Natural killer cell (primary cell): ENCODE results near the gene MSI2. TPM values are rescaled to one million over a fixed set of nuclear protein-coding genes. Genes with fewer than 3 reads are reported as not detected.

ENCODE experiments used
- ATAC-seq, 3 donors: fragments of 150-1000 bp in 2 of 3; fragments of 200-7000 bp in 1 of 3; cut with Tn5 transposase; 1 replicate in 1 of 3; 2 replicates in 2 of 3; pipeline ENCODE4 v1.10.0; 2021; ENCODE audit warnings: mild to moderate bottlenecking in 2 of 3, moderate library complexity in 2 of 3
- DNase-seq, 2 donors: peaks; one replicate each; pipeline versions ENCODE4 v3.0.0 to v3.0.0-alpha.2; 2013 to 2021; ENCODE audit warnings: mixed read lengths in 1 of 2
- H3K27ac ChIP-seq: one replicate; pipeline ENCODE4 v1.5.1; 2013; ENCODE audit warnings: mild to moderate bottlenecking, low read length
- H3K27me3 ChIP-seq: one replicate; pipeline ENCODE4 v1.6.1; 2013; ENCODE audit warnings: low read length; ENCODE audit not compliant: control insufficient read depth, insufficient read depth
- H3K36me3 ChIP-seq: one replicate; pipeline ENCODE4 v1.6.1; 2013; ENCODE audit warnings: low read length; ENCODE audit not compliant: control insufficient read depth, insufficient read depth
- H3K4me1 ChIP-seq: one replicate; pipeline ENCODE4 v1.6.1; 2013; ENCODE audit warnings: low read length; ENCODE audit not compliant: control insufficient read depth, insufficient read depth
- H3K4me3 ChIP-seq: one replicate; pipeline ENCODE4 v1.5.1; 2013; ENCODE audit warnings: low read length
- H3K9me3 ChIP-seq: one replicate; pipeline ENCODE4 v1.6.1; 2013; ENCODE audit warnings: low read length; ENCODE audit not compliant: control insufficient read depth, insufficient read depth
- H3K27ac Mint-ChIP-seq, 2 donors: one replicate each; pipeline ENCODE4 v1.8.0; 2022; ENCODE audit warnings: mild to moderate bottlenecking in 2 of 2, mixed read lengths in 2 of 2, moderate library complexity in 1 of 2
- H3K27me3 Mint-ChIP-seq, 2 donors: one replicate each; pipeline ENCODE4 v1.8.0; 2022; ENCODE audit warnings: low read depth in 2 of 2, mixed read lengths in 2 of 2
- H3K36me3 Mint-ChIP-seq: one replicate; pipeline ENCODE4 v1.8.0; 2022; ENCODE audit warnings: mixed read lengths
- H3K4me1 Mint-ChIP-seq, 2 donors: one replicate each; pipeline ENCODE4 v1.8.0; 2022; ENCODE audit warnings: mixed read lengths in 2 of 2
- H3K4me3 Mint-ChIP-seq: one replicate; pipeline ENCODE4 v1.8.0; 2022; ENCODE audit warnings: mild to moderate bottlenecking, moderate library complexity, mixed read lengths
- H3K9me3 Mint-ChIP-seq, 2 donors: one replicate each; pipeline ENCODE4 v1.8.0; 2022; ENCODE audit warnings: mixed read lengths in 2 of 2
- WGBS: methylation state at CpG from one replicate; pipeline ENCODE4 v1.1.7; 2013; ENCODE audit warnings: missing lambda C conversion rate; ENCODE audit not compliant: insufficient coverage; 5-methylcytosine and 5-hydroxymethylcytosine counted together
- intact Hi-C: fragments of 100-400 bp; cut with micrococcal nuclease; formaldehyde crosslinking; loops from one replicate; pipeline ENCODE4 v1.14.2; 2022
- total RNA-seq, 4 donors: library from RNA; stranded (reverse); fragments of 120-200 nt in 1 of 4; gene quantifications; one replicate each; pipeline versions ENCODE4 v1.2.3 to v1.2.4, GENCODE V29; 2013 to 2022
- TF ChIP-seq, protein P1 (sequence below): fragments of 200-600 bp; IDR thresholded peaks from one replicate; pipeline ENCODE4 v1.8.0; 2022; ENCODE audit warnings: antibody characterized with exemption

The MSI2 gene
- total RNA-seq, 3 donors from 2014 or later (not counting 1 experiment from before 2014, with no cell fraction given): 95.5 to 145 (median 96.8) TPM

DNA sequence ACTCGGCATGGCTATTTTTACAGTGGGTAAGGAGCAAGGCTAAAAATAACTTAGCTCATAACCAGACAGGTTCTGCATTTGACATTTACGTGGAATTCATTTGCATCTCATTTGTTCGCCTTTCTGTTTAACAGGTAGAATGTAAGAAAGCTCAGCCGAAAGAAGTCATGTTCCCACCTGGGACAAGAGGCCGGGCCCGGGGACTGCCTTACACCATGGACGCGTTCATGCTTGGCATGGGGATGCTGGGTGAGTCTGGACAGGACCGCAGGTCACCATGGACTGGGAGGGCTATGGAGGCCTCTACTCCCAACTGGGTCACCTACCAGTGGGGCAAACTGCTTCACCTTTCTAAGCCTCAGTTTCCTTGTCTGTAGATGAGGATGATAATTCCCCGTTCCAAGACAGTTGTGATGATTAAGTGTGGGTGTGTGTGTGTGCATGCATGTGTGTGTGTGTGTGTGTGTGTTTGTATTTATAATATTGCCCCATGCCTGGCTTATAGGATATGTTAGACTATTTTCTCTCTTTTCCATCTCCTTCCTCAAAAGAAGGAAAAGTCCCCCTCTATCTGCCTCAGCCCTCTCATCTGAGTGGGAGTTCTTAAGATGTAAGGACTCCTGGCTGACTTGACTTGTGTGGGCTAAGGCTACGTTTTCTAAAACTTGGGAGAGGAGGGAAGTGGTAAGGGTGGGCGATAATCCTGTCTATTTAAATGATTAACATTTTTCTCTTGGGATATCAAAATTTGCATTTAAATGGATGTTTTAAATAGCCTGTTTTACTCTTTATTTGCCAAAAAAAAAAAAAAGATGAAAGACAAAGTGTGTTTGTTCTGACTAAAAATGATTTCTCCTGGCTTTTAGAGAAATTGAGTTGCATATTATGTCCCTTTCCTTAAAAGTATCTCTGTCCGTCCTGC lies 359.8 kb downstream of the MSI2 start:
- Mint-ChIP-seq H3K4me3 (no peak overlapping the region), H3K4me1 (peaks cover 26 to 30% of the 10 kb centered on the region in 2 donors), H3K27me3 (no peaks in the 10 kb centered on the region), H3K9me3 (no peaks in the 10 kb centered on the region), H3K36me3 (no peaks in the 10 kb centered on the region), H3K27ac (no peak overlapping the region)
- intact Hi-C loops: no loop called here
- H3K4me3 ChIP-seq: no peak overlapping the region
- peaks cover 3% of the 10 kb centered on the region for H3K36me3 ChIP-seq
- H3K27me3 ChIP-seq: no peaks in the 10 kb centered on the region
- ATAC-seq (no peak), DNase-seq (no peak)
- WGBS: 93% methylated on average over 13 of the region's 13 CpGs
- TF ChIP-seq, protein P1, sequence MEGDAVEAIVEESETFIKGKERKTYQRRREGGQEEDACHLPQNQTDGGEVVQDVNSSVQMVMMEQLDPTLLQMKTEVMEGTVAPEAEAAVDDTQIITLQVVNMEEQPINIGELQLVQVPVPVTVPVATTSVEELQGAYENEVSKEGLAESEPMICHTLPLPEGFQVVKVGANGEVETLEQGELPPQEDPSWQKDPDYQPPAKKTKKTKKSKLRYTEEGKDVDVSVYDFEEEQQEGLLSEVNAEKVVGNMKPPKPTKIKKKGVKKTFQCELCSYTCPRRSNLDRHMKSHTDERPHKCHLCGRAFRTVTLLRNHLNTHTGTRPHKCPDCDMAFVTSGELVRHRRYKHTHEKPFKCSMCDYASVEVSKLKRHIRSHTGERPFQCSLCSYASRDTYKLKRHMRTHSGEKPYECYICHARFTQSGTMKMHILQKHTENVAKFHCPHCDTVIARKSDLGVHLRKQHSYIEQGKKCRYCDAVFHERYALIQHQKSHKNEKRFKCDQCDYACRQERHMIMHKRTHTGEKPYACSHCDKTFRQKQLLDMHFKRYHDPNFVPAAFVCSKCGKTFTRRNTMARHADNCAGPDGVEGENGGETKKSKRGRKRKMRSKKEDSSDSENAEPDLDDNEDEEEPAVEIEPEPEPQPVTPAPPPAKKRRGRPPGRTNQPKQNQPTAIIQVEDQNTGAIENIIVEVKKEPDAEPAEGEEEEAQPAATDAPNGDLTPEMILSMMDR: no peak
- peaks cover 18% of the 10 kb centered on the region for H3K4me1 ChIP-seq
- no peaks in the 10 kb centered on the region for H3K9me3 ChIP-seq
- H3K27ac ChIP-seq: no peak overlapping the region

DNA sequence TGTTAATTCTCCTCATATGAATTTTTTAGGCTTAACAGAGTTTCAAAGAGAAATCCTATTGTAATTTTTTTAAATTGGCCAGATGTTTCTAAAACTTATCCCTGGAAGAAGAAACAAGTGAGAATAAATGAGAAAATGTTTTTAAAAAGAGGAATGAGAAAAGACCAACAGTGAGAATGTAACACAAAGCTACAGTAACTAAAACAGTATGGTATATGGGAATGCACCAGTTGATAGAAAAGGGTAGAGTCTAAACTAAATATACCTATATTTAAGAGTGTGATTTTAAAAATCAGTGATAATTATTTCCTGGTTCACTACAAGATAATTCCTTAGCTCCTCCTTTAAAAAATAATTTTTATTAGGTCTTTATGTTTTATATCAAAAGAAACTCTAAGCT lies 360.9 kb downstream of the MSI2 start:
- Histone ChIP-seq H3K4me3 (no peak overlapping the region), H3K9me3 (no peaks in the 10 kb centered on the region), H3K4me1 (peaks cover 9% of the 10 kb centered on the region), H3K27ac (no peak overlapping the region), H3K36me3 (peaks cover 3% of the 10 kb centered on the region), H3K27me3 (no peaks in the 10 kb centered on the region)
- H3K36me3 Mint-ChIP-seq: no peaks in the 10 kb centered on the region
- DNase-seq (no peak), ATAC-seq (no peak)
- no peak overlapping the region for H3K4me3 Mint-ChIP-seq
- intact Hi-C loops: no loop called here
- TF ChIP-seq, protein P1: no peak
- peaks cover 18 to 19% of the 10 kb centered on the region in 2 donors for H3K4me1 Mint-ChIP-seq
- H3K9me3 Mint-ChIP-seq: no peaks in the 10 kb centered on the region
- H3K27me3 Mint-ChIP-seq: no peaks in the 10 kb centered on the region
- H3K27ac Mint-ChIP-seq: no peak overlapping the region

GRCh38 chr17:57619061-57619937 lies 363.0 kb downstream of the MSI2 start:
- Histone ChIP-seq H3K4me1 (peaks cover 17% of the 10 kb centered on the region), H3K36me3 (peaks cover 3% of the 10 kb centered on the region), H3K9me3 (no peaks in the 10 kb centered on the region), H3K4me3 (no peak overlapping the region), H3K27ac (no peak overlapping the region), H3K27me3 (no peaks in the 10 kb centered on the region)
- no peaks in the 10 kb centered on the region for H3K27me3 Mint-ChIP-seq
- H3K9me3 Mint-ChIP-seq: no peaks in the 10 kb centered on the region
- H3K36me3 Mint-ChIP-seq: no peaks in the 10 kb centered on the region
- peaks cover 17 to 25% of the 10 kb centered on the region in 2 donors for H3K4me1 Mint-ChIP-seq
- H3K27ac Mint-ChIP-seq: no peak overlapping the region
- intact Hi-C loops: no loop called here
- ATAC-seq: no peak
- TF ChIP-seq, protein P1: no peak
- 89% methylated on average over 18 of the region's 19 CpGs for WGBS
- DNase-seq: no peak
- no peak overlapping the region for H3K4me3 Mint-ChIP-seq
